ENCODE measurements around the gene AMBP. TPM values are rescaled to one million over a fixed set of nuclear protein-coding genes. Genes with fewer than 3 reads are reported as not detected.

The AMBP gene
- polyA plus RNA-seq, 1 of the 3 experiments (the other 2 are of a cell fraction), result 0.16 TPM

- POLR2A ChIA-PET, result no interaction called here
These were observed 50.8 kb downstream of the AMBP start for GRCh38 chr9:114027159-114027862.

More at GRCh38 chr9:114027159-114027862, 50.8 kb downstream of the AMBP start:
- TF ChIP-seq YY1 (IDR thresholded peaks at IDR 0.05; ENCODE audit: low read depth), result no peak
- TF ChIP-seq TCF12 (IDR thresholded peaks at IDR 0.05), result no peak
- TF ChIP-seq NRF1 (IDR thresholded peaks at IDR 0.05; ENCODE audit: low read depth, low read length), result no peak
- no peak for TF ChIP-seq USF1 (IDR thresholded peaks at IDR 0.05; ENCODE audit: borderline replicate concordance, low read depth)
- no peak for TF ChIP-seq POLR2AphosphoS5 (IDR thresholded peaks at IDR 0.05; ENCODE audit: low read depth, low read length)
- TF ChIP-seq PBX3 (IDR thresholded peaks at IDR 0.05), result no peak
- TF ChIP-seq SMC3 (IDR thresholded peaks at IDR 0.05; ENCODE audit: low read depth, low read length), result no peak
- no peak for TF ChIP-seq MAX (IDR thresholded peaks at IDR 0.05; ENCODE audit: low read depth)
- no peak for TF ChIP-seq ZBTB33 (IDR thresholded peaks at IDR 0.05; ENCODE audit: borderline replicate concordance, low read depth)
- TF ChIP-seq REST (IDR thresholded peaks at IDR 0.05; ENCODE audit: low read depth, low read length), result no peak
- no peak for TF ChIP-seq JUND (IDR thresholded peaks at IDR 0.05)
- TF ChIP-seq CTCF (IDR thresholded peaks at IDR 0.05), result no peak
- no peak for TF ChIP-seq FOSL2 (IDR thresholded peaks at IDR 0.05; ENCODE audit: borderline replicate concordance, low read depth)
- H3K9me2 ChIP-seq, result no peaks in the 10 kb centered on the region
- H3K27ac ChIP-seq (ENCODE audit: low read depth in 2 of 2, low read length in 1 of 2), result no peak overlapping the region
- CTCF ChIA-PET, result no interaction called here
- no peaks in the 10 kb centered on the region for H3K79me2 ChIP-seq (ENCODE audit: insufficient read depth)
- 79% methylated on average over 4 of the region's 13 CpGs for WGBS (ENCODE audit: low lambda C conversion rate)
- H3K4me2 ChIP-seq, result no peak overlapping the region
- peaks cover 20% of the 10 kb centered on the region for H3K9me3 ChIP-seq
- no peaks in the 10 kb centered on the region for H3F3A ChIP-seq (replicated peaks; ENCODE audit: insufficient read depth)
- no peak for DNase-seq
- H3K4me3 ChIP-seq (ENCODE audit: low read depth in 2 of 2, low read length in 1 of 2), result no peak overlapping the region
- no peak overlapping the region for H3K9ac ChIP-seq
- peaks cover 42 to 69% of the 10 kb centered on the region in 2 experiments for H3K36me3 ChIP-seq (replicated peaks in 1 of 2; ENCODE audit: control insufficient read depth in 1 of 2, insufficient read depth in 2 of 2, low read length in 1 of 2)
- no peak overlapping the region for H2AFZ ChIP-seq (ENCODE audit: low read depth)
- no peaks in the 10 kb centered on the region; a peak in 1 of 4 replicates for H3K4me1 ChIP-seq (ENCODE audit: control insufficient read depth in 1 of 2, insufficient read depth in 2 of 2, low read depth in 1 of 2, low read length in 1 of 2)
- no peaks in the 10 kb centered on the region for H4K20me1 ChIP-seq (ENCODE audit: insufficient read depth)
- H3K27me3 ChIP-seq (ENCODE audit: insufficient read depth), result no peaks in the 10 kb centered on the region
